Mesendoderm (in vitro differentiated cells): ENCODE results near the gene ASTN2.

Source experiments
- DNase-seq: peaks from one replicate; pipeline ENCODE4 v3.0.0; 2013
- H2AK5ac ChIP-seq: 2 replicates; pipeline ENCODE4 v1.6.1; 2013; ENCODE audit warnings: low read length, inconsistent platforms
- H2BK120ac ChIP-seq: 2 replicates; pipeline ENCODE4 v1.6.1; 2013; ENCODE audit warnings: low read depth, mild to moderate bottlenecking, low read length, moderate library complexity, mixed read lengths
- H2BK15ac ChIP-seq: replicated peaks from 2 replicates; pipeline ENCODE4 v1.6.1; 2013; ENCODE audit warnings: low read depth, mild to moderate bottlenecking, moderate library complexity
- H2BK5ac ChIP-seq: 2 replicates; pipeline ENCODE4 v1.6.1; 2013; ENCODE audit warnings: low read length, inconsistent platforms
- H3K18ac ChIP-seq: 2 replicates; pipeline ENCODE4 v1.6.1; 2013; ENCODE audit warnings: mild to moderate bottlenecking, low read length, mixed read lengths
- H3K23ac ChIP-seq: one replicate; pipeline ENCODE4 v1.6.1; 2013; ENCODE audit warnings: low read length
- H3K27ac ChIP-seq: 2 replicates; pipeline ENCODE4 v1.5.1; 2013; ENCODE audit warnings: low read depth, mild to moderate bottlenecking, inconsistent platforms, low read length, moderate library complexity
- H3K27me3 ChIP-seq: 2 replicates; pipeline ENCODE4 v1.6.1; 2013; ENCODE audit warnings: low read length, control low read depth, mild to moderate bottlenecking, inconsistent platforms; ENCODE audit not compliant: insufficient read depth, poor library complexity
- H3K36me3 ChIP-seq: 2 replicates; pipeline ENCODE4 v1.6.1; 2013; ENCODE audit warnings: low read length, inconsistent platforms; ENCODE audit not compliant: control insufficient read depth, insufficient read depth
- H3K4ac ChIP-seq: one replicate; pipeline ENCODE4 v1.6.1; 2013; ENCODE audit warnings: low read depth, mild to moderate bottlenecking, low read length, moderate library complexity
- H3K4me1 ChIP-seq: 2 replicates; pipeline ENCODE4 v1.6.1; 2013; ENCODE audit warnings: low read depth, low read length, inconsistent platforms; ENCODE audit not compliant: control insufficient read depth
- H3K4me2 ChIP-seq: 2 replicates; pipeline ENCODE4 v1.6.1; 2013; ENCODE audit warnings: low read length
- H3K4me3 ChIP-seq: 2 replicates; pipeline ENCODE4 v1.5.1; 2013; ENCODE audit warnings: mild to moderate bottlenecking, low read length
- H3K56ac ChIP-seq: one replicate; pipeline ENCODE4 v1.6.1; 2013; ENCODE audit warnings: low read length
- H3K79me1 ChIP-seq: 2 replicates; pipeline ENCODE4 v1.6.1; 2013; ENCODE audit warnings: low read length, inconsistent platforms
- H3K79me2 ChIP-seq: 2 replicates; pipeline ENCODE4 v1.6.1; 2013; ENCODE audit warnings: mild to moderate bottlenecking, low read length; ENCODE audit not compliant: control insufficient read depth, insufficient read depth
- H3K9ac ChIP-seq: 2 replicates; pipeline ENCODE4 v1.6.1; 2013; ENCODE audit warnings: low read length, inconsistent platforms
- H4K5ac ChIP-seq: one replicate; pipeline ENCODE4 v1.6.1; 2013; ENCODE audit warnings: low read length
- H4K8ac ChIP-seq: one replicate; pipeline ENCODE4 v1.6.1; 2013; ENCODE audit warnings: low read depth, mild to moderate bottlenecking, control low read depth, low read length, moderate library complexity
- WGBS: extraction: QIAGEN DNeasy Blood & Tissue Kit; methylation state at CpG from one replicate; pipeline ENCODE4 v1.1.7; 2013; ENCODE audit warnings: low lambda C conversion rate, missing lambda C conversion rate; ENCODE audit not compliant: insufficient coverage; ENCODE audit errors: extremely low coverage; 5-methylcytosine and 5-hydroxymethylcytosine counted together

The ASTN2 gene

GRCh38 chr9:116720111-116720510 is 694.7 kb downstream of the ASTN2 start:
- no peak overlapping the region for H2BK120ac ChIP-seq
- H3K9ac ChIP-seq = no peak overlapping the region
- no peak overlapping the region for H4K5ac ChIP-seq
- no peak overlapping the region for H3K18ac ChIP-seq
- no peaks in the 10 kb centered on the region for H3K79me1 ChIP-seq
- H3K27me3 ChIP-seq = no peaks in the 10 kb centered on the region
- DNase-seq = no peak
- WGBS = no CpG with 5 or more reads among the region's 2 CpGs
- no peak overlapping the region for H3K4ac ChIP-seq
- H2AK5ac ChIP-seq = no peak overlapping the region
- no peak overlapping the region for H3K23ac ChIP-seq
- no peak overlapping the region for H3K4me2 ChIP-seq
- no peaks in the 10 kb centered on the region for H3K36me3 ChIP-seq
- peaks cover 9% of the 10 kb centered on the region for H3K4me1 ChIP-seq
- no peak overlapping the region for H2BK5ac ChIP-seq
- H3K56ac ChIP-seq = no peak overlapping the region
- H3K27ac ChIP-seq = no peak overlapping the region
- H4K8ac ChIP-seq = no peak overlapping the region
- no peak overlapping the region for H2BK15ac ChIP-seq
- no peaks in the 10 kb centered on the region for H3K79me2 ChIP-seq
- H3K4me3 ChIP-seq = no peak overlapping the region

- H3K4ac ChIP-seq = no peak overlapping the region
- H4K5ac ChIP-seq = no peak overlapping the region
- no peaks in the 10 kb centered on the region for H3K36me3 ChIP-seq
- H3K27me3 ChIP-seq = no peaks in the 10 kb centered on the region
- H3K79me2 ChIP-seq = no peaks in the 10 kb centered on the region
- peaks cover 16% of the 10 kb centered on the region for H3K4me1 ChIP-seq
- no peak overlapping the region for H3K23ac ChIP-seq
- H3K27ac ChIP-seq = no peak overlapping the region
- no CpG with 5 or more reads among the region's 4 CpGs for WGBS
- no peaks in the 10 kb centered on the region for H3K79me1 ChIP-seq
- H3K9ac ChIP-seq = no peak overlapping the region
- no peak overlapping the region for H3K18ac ChIP-seq
- no peak overlapping the region for H2BK15ac ChIP-seq
- no peak overlapping the region for H3K4me3 ChIP-seq
- peak; percentile 56 for DNase-seq
- peak overlapping the region; percentile 59 for H3K56ac ChIP-seq
- H2BK120ac ChIP-seq = no peak overlapping the region
- H4K8ac ChIP-seq = no peak overlapping the region
- H2AK5ac ChIP-seq = peak overlapping the region; percentile 23
- no peak overlapping the region for H2BK5ac ChIP-seq
- no peak overlapping the region for H3K4me2 ChIP-seq
Observed at GRCh38 chr9:116718111-116718510, 696.7 kb downstream of the ASTN2 start.

- Histone ChIP-seq H3K79me2 (no peaks in the 10 kb centered on the region), H3K4me2 (no peak overlapping the region), H3K18ac (no peak overlapping the region), H3K4ac (no peak overlapping the region), H3K4me1 (peaks cover 16% of the 10 kb centered on the region), H2BK120ac (no peak overlapping the region), H3K36me3 (no peaks in the 10 kb centered on the region), H3K27me3 (no peaks in the 10 kb centered on the region), H4K8ac (no peak overlapping the region), H3K9ac (no peak overlapping the region), H4K5ac (no peak overlapping the region), H3K4me3 (no peak overlapping the region), H3K79me1 (no peaks in the 10 kb centered on the region), H3K23ac (no peak overlapping the region), H2BK5ac (no peak overlapping the region), H2AK5ac (no peak overlapping the region), H3K56ac (no peak overlapping the region), H2BK15ac (no peak overlapping the region), H3K27ac (no peak overlapping the region)
- DNase-seq = no peak
- WGBS = no CpG with 5 or more reads among the region's 7 CpGs
Observed at GRCh38 chr9:116717150-116717549, 697.7 kb downstream of the ASTN2 start.

- Histone ChIP-seq H3K27ac (no peak overlapping the region), H3K56ac (no peak overlapping the region), H3K18ac (no peak overlapping the region), H3K4me2 (no peak overlapping the region), H3K9ac (no peak overlapping the region), H2AK5ac (no peak overlapping the region), H3K4me3 (no peak overlapping the region), H3K36me3 (no peaks in the 10 kb centered on the region), H4K5ac (no peak overlapping the region), H3K79me1 (no peaks in the 10 kb centered on the region), H2BK15ac (no peak overlapping the region), H3K27me3 (no peaks in the 10 kb centered on the region), H3K79me2 (no peaks in the 10 kb centered on the region), H2BK120ac (no peak overlapping the region), H2BK5ac (no peak overlapping the region), H3K4me1 (peaks cover 16% of the 10 kb centered on the region), H3K23ac (no peak overlapping the region), H4K8ac (no peak overlapping the region), H3K4ac (no peak overlapping the region)
- peak; percentile 46 for DNase-seq
Observed at GRCh38 chr9:116716438-116716837, 698.4 kb downstream of the ASTN2 start.

GRCh38 chr9:116715751-116716150 is 699.1 kb downstream of the ASTN2 start:
- no peaks in the 10 kb centered on the region for H3K36me3 ChIP-seq
- peak overlapping the region; percentile 63 for H3K27ac ChIP-seq
- H3K18ac ChIP-seq = no peak overlapping the region
- H2BK120ac ChIP-seq = no peak overlapping the region
- H3K27me3 ChIP-seq = no peaks in the 10 kb centered on the region
- no peak overlapping the region for H2BK15ac ChIP-seq
- H4K8ac ChIP-seq = no peak overlapping the region
- no peak overlapping the region for H2BK5ac ChIP-seq
- no peak overlapping the region for H4K5ac ChIP-seq
- no peaks in the 10 kb centered on the region for H3K79me2 ChIP-seq
- no peak overlapping the region for H2AK5ac ChIP-seq
- H3K4me2 ChIP-seq = no peak overlapping the region
- H3K4me1 ChIP-seq = peaks cover 16% of the 10 kb centered on the region
- no peaks in the 10 kb centered on the region for H3K79me1 ChIP-seq
- no peak overlapping the region for H3K4me3 ChIP-seq
- H3K23ac ChIP-seq = no peak overlapping the region
- no peak overlapping the region for H3K4ac ChIP-seq
- H3K56ac ChIP-seq = no peak overlapping the region
- H3K9ac ChIP-seq = no peak overlapping the region
- no CpG with 5 or more reads among the region's 1 CpG for WGBS
- DNase-seq = peak; percentile 98

GRCh38 chr9:116713271-116713670 is 701.6 kb downstream of the ASTN2 start:
- no peak overlapping the region for H3K27ac ChIP-seq
- H2BK15ac ChIP-seq = no peak overlapping the region
- H4K5ac ChIP-seq = no peak overlapping the region
- no peaks in the 10 kb centered on the region for H3K27me3 ChIP-seq
- H2BK120ac ChIP-seq = no peak overlapping the region
- no peak overlapping the region for H3K23ac ChIP-seq
- no peak overlapping the region for H3K4me3 ChIP-seq
- no peak overlapping the region for H4K8ac ChIP-seq
- WGBS = no CpG with 5 or more reads among the region's 4 CpGs
- H3K9ac ChIP-seq = no peak overlapping the region
- no peak overlapping the region for H3K4ac ChIP-seq
- H2BK5ac ChIP-seq = no peak overlapping the region
- no peak overlapping the region for H3K18ac ChIP-seq
- peaks cover 16% of the 10 kb centered on the region for H3K4me1 ChIP-seq
- no peak overlapping the region for H2AK5ac ChIP-seq
- H3K36me3 ChIP-seq = no peaks in the 10 kb centered on the region
- no peak overlapping the region for H3K56ac ChIP-seq
- H3K79me1 ChIP-seq = no peaks in the 10 kb centered on the region
- no peaks in the 10 kb centered on the region for H3K79me2 ChIP-seq
- H3K4me2 ChIP-seq = no peak overlapping the region
- peak; percentile 55 for DNase-seq
